A549 (cell line): ENCODE data around the gene UPF2. TPM values are rescaled to one million over a fixed set of nuclear protein-coding genes. Genes with fewer than 3 reads are reported as not detected.
A peak's percentile ranks its signal among the peaks of the same experiment; 100 is the strongest.

Experiments used
- ATAC-seq, 2 experiments: fragments of 200-7000 bp in 1 of 2; fragments of >200 bp in 1 of 2; cut with Nextera tagmentation in 1 of 2; cut with Tn5 transposase in 1 of 2; 3 replicates each; pipeline versions ENCODE4 v1.8.0 to v1.9.1; 2018 to 2020; ENCODE audit warnings: mild to moderate bottlenecking in 1 of 2, moderate library complexity in 1 of 2
- CTCF ChIA-PET: fragments of 300-600 bp; sonication (Branson Sonifier 250); formaldehyde crosslinking; extraction: SDS; loops from one replicate; lab custom pipeline; 2021; ENCODE audit warnings: antibody characterized with exemption, inconsistent platforms; lab: Yijun Ruan, JAX
- POLR2A ChIA-PET: fragments of 350-600 bp; formaldehyde crosslinking; extraction: SDS; loops from one replicate; lab custom pipeline; 2021; ENCODE audit warnings: antibody characterized with exemption, inconsistent platforms; lab: Yijun Ruan, JAX
- DNase-seq, 2 experiments: peaks; one replicate each; pipeline versions ENCODE4 v3.0.0 to v3.0.0-alpha.2; 2011 to 2016; ENCODE audit warnings: low read depth in 1 of 2, low spot score in 1 of 2
- FAIRE-seq: peaks from 2 replicates; lab custom pipeline; 2011; peaks lifted over from hg19 to GRCh38; lab: Jason Lieb, UNC
- H3K27ac ChIP-seq, 2 experiments: fragments of >200 bp; sonication (Bioruptor Twin); formaldehyde crosslinking; 3 replicates each; pipeline ENCODE4 v1.5.1; 2016 to 2017
- H3K4me1 ChIP-seq: fragments of >200 bp; sonication (Bioruptor Twin); formaldehyde crosslinking; 3 replicates; pipeline ENCODE4 v1.6.1; 2016
- H3K4me2 ChIP-seq: fragments of >200 bp; sonication (Bioruptor Twin); formaldehyde crosslinking; 3 replicates; pipeline ENCODE4 v1.6.1; 2016
- H3K4me3 ChIP-seq: fragments of >200 bp; sonication (Bioruptor Twin); formaldehyde crosslinking; 3 replicates; pipeline ENCODE4 v1.5.1; 2016
- H3K9me3 ChIP-seq: fragments of >200 bp; sonication (Bioruptor Twin); formaldehyde crosslinking; 3 replicates; pipeline ENCODE4 v1.6.1; 2016
- BHLHE40 ChIP-seq: IDR thresholded peaks from 2 replicates; pipeline ENCODE4 v1.6.1; 2012; ENCODE audit warnings: low read depth, low read length, inconsistent platforms
- CEBPB ChIP-seq, 2 experiments: fragments of >200 bp in 1 of 2; sonication (Bioruptor Twin) in 1 of 2; formaldehyde crosslinking in 1 of 2; IDR thresholded peaks; 2 replicates each; pipeline ENCODE4 v1.6.1; 2012 to 2016
- EHF ChIP-seq: fragments of 250-450 bp; sonication (Bioruptor Pico); IDR thresholded peaks from 2 replicates; pipeline ENCODE4 v1.5.0; 2020; ENCODE audit warnings: mild to moderate bottlenecking
- FOSB ChIP-seq: fragments of 250-450 bp; sonication (Bioruptor Pico); IDR thresholded peaks from 2 replicates; pipeline ENCODE4 v1.5.0; 2020; ENCODE audit warnings: mild to moderate bottlenecking, moderate library complexity
- HEYL ChIP-seq: fragments of 250-450 bp; sonication (Bioruptor Pico); IDR thresholded peaks from 2 replicates; pipeline ENCODE4 v1.8.0; 2021; ENCODE audit warnings: mild to moderate bottlenecking, moderate library complexity
- HOXA7 ChIP-seq: fragments of 250-450 bp; sonication (Bioruptor Pico); IDR thresholded peaks from 2 replicates; pipeline ENCODE4 v1.5.0; 2020; ENCODE audit warnings: mild to moderate bottlenecking, moderate library complexity
- HOXB13 ChIP-seq: fragments of 250-450 bp; sonication (Bioruptor Pico); IDR thresholded peaks from 2 replicates; pipeline ENCODE4 v1.5.0; 2020; ENCODE audit warnings: low read depth, mild to moderate bottlenecking, moderate library complexity
- KDM5A ChIP-seq: fragments of 200-600 bp; sonication (generic); IDR thresholded peaks from 2 replicates; pipeline ENCODE4 v1.6.1; 2016; ENCODE audit warnings: antibody characterized with exemption, mild to moderate bottlenecking
- MAZ ChIP-seq: fragments of 150-350 bp; IDR thresholded peaks from 2 replicates; pipeline ENCODE4 v1.6.1; 2014; ENCODE audit warnings: antibody characterized with exemption, low read depth, low read length, borderline replicate concordance
- NFE2L2 ChIP-seq: fragments of 150-350 bp; conservative IDR thresholded peaks from 2 replicates; pipeline ENCODE4 v1.6.1; 2014; ENCODE audit warnings: low read length
- POLR2A ChIP-seq: IDR thresholded peaks from 2 replicates; pipeline ENCODE4 v1.6.1; 2012; ENCODE audit warnings: mild to moderate bottlenecking, low read length
- POLR2AphosphoS2 ChIP-seq: conservative IDR thresholded peaks from 2 replicates; pipeline ENCODE4 v1.6.1; 2012; ENCODE audit warnings: low read length, improper control_type of control experiment, inconsistent platforms
- RARB ChIP-seq: fragments of 250-450 bp; sonication (Bioruptor Pico); IDR thresholded peaks from 2 replicates; pipeline ENCODE4 v1.8.0; 2021; ENCODE audit warnings: mild to moderate bottlenecking, moderate library complexity
- RCOR1 ChIP-seq: fragments of 150-350 bp; IDR thresholded peaks from 2 replicates; pipeline ENCODE4 v1.6.1; 2014; ENCODE audit warnings: antibody characterized with exemption, low read length, low read depth
- RFX5 ChIP-seq: fragments of 450-650 bp; IDR thresholded peaks from 2 replicates; pipeline ENCODE4 v1.7.1; 2014; ENCODE audit warnings: antibody characterized with exemption, mild to moderate bottlenecking, moderate library complexity
- RNF2 ChIP-seq: fragments of 200-600 bp; sonication (generic); IDR thresholded peaks from 2 replicates; pipeline ENCODE4 v1.6.1; 2016; ENCODE audit warnings: low read depth, mild to moderate bottlenecking, antibody characterized with exemption, moderate library complexity, borderline replicate concordance
- SMC3 ChIP-seq: fragments of >200 bp; sonication (Bioruptor Twin); formaldehyde crosslinking; IDR thresholded peaks from 3 replicates; pipeline ENCODE4 v1.6.1; 2018; ENCODE audit warnings: inconsistent platforms
- TP53 ChIP-seq: fragments of 250-450 bp; sonication (Bioruptor Pico); IDR thresholded peaks from 2 replicates; pipeline ENCODE4 v1.5.0; 2021; ENCODE audit warnings: mild to moderate bottlenecking, moderate library complexity
- ZFP36 ChIP-seq: fragments of 450-650 bp; IDR thresholded peaks from 2 replicates; pipeline ENCODE4 v1.6.1; 2014; ENCODE audit warnings: borderline replicate concordance; ENCODE audit not compliant: partially characterized antibody
- ZSCAN20 ChIP-seq: fragments of 250-450 bp; sonication (Bioruptor Pico); IDR thresholded peaks from 2 replicates; pipeline ENCODE4 v1.8.0; 2022; ENCODE audit warnings: mild to moderate bottlenecking, moderate library complexity
- WGBS: methylation state at CpG from one replicate; pipeline ENCODE4 v1.1.6; 2017; ENCODE audit errors: missing lambda C conversion rate; 5-methylcytosine and 5-hydroxymethylcytosine counted together
- polyA plus RNA-seq, 4 experiments: library from polyadenylated mRNA; depleted of rRNA in 3 of 4; stranded (reverse); fragments of >200 nt; fragmentation: RNase III in 1 of 4; extraction: RNeasy Plus Mini Kit Qiagen cat#74134 plus additional on column Dnase treatment in 1 of 4; gene quantifications; 2 replicates in 3 of 4; 3 replicates in 1 of 4; pipeline ENCODE4 v1.2.3, GENCODE V29; 2011 to 2017
- TF ChIP-seq, protein P1 (sequence below): IDR thresholded peaks from 2 replicates; pipeline ENCODE4 v1.6.1; 2012; ENCODE audit warnings: low read depth, borderline replicate concordance
- TF ChIP-seq, protein P2 (sequence below): fragments of 250-450 bp; sonication (Bioruptor Pico); IDR thresholded peaks from 2 replicates; pipeline ENCODE4 v1.5.0; 2020; ENCODE audit warnings: low read depth, mild to moderate bottlenecking, moderate library complexity
- TF ChIP-seq, protein P3 (sequence below): fragments of >200 bp; sonication (Bioruptor Twin); formaldehyde crosslinking; IDR thresholded peaks from 2 replicates; pipeline ENCODE4 v1.6.1; 2016
- TF ChIP-seq, protein P4 (sequence below): fragments of 450-650 bp; IDR thresholded peaks from 2 replicates; pipeline ENCODE4 v1.6.1; 2014; ENCODE audit warnings: antibody characterized with exemption
- TF ChIP-seq, protein P5 (sequence below): fragments of 200-600 bp; sonication (generic); IDR thresholded peaks from 2 replicates; pipeline ENCODE4 v1.6.1; 2016; ENCODE audit warnings: antibody characterized with exemption, mild to moderate bottlenecking, moderate library complexity
- TF ChIP-seq, protein P6 (sequence below): fragments of >200 bp; sonication (Bioruptor Twin); formaldehyde crosslinking; IDR thresholded peaks from 3 replicates; pipeline ENCODE4 v1.5.1; 2016
- TF ChIP-seq, protein P7 (sequence below): fragments of 250-450 bp; sonication (Bioruptor Pico); IDR thresholded peaks from 2 replicates; pipeline ENCODE4 v1.5.0; 2021; ENCODE audit warnings: mild to moderate bottlenecking, moderate library complexity, borderline replicate concordance
- TF ChIP-seq, protein P8 (sequence below): IDR thresholded peaks from 2 replicates; pipeline ENCODE4 v1.6.1; 2012

Gene UPF2
- polyA plus RNA-seq, 2 of the 4 experiments (the other 2 are of a cell fraction), result 16.5 to 21.6 TPM

DNA sequence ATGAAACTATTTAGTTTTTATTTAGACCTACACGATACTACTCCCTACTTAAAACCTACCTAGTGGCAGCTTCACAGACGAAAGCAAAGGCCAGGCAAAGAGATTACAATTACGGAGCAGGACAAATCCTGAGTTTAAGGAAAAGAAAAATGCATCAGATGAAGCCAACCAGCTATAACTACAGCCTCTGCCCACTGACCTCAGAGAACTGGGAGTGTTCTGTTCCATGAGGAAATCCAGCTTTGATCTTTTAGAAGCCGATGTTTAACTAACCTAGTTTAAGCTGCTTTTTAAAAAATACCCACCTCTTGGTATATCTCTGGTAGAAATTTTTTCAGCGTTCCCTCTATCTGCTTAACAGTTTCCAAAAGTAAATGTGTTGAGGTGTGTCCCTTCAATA, 3.0 kb upstream of the UPF2 start (continued):
- TF ChIP-seq ZSCAN20 (CRISPR knock-in tag) (no peak), RNF2 (no peak), BHLHE40 (no peak), NFE2L2 (no peak)
- TF ChIP-seq, protein P1, sequence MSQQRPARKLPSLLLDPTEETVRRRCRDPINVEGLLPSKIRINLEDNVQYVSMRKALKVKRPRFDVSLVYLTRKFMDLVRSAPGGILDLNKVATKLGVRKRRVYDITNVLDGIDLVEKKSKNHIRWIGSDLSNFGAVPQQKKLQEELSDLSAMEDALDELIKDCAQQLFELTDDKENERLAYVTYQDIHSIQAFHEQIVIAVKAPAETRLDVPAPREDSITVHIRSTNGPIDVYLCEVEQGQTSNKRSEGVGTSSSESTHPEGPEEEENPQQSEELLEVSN, result no peak
- TF ChIP-seq, protein P2, sequence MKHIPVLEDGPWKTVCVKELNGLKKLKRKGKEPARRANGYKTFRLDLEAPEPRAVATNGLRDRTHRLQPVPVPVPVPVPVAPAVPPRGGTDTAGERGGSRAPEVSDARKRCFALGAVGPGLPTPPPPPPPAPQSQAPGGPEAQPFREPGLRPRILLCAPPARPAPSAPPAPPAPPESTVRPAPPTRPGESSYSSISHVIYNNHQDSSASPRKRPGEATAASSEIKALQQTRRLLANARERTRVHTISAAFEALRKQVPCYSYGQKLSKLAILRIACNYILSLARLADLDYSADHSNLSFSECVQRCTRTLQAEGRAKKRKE (CRISPR knock-in tag), result no peak

DNA sequence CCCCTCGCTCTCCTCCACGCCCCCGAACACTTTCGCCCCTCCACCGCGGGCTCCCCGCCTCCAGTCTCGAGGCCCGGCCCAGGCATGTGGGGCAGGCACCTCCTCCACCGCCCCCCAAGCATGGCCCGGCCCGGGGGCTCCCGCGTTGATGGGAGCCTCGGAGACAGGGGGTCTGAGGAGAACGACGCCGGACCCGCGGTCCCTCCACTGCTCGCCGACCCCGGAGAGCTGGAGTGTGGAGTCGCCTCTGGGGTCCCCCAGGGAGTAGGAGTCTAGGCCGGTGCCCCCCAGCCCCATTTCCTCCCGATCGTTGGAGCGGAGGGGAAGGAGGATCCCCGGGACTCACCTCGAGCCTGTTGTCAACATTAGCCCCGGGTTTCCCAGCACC, 206 bp downstream of the UPF2 start:
- ChIA-PET POLR2A (interaction anchor here (0.6 to 2.0 kb wide), 7 partner anchors 9 to 196 kb away, joined by 3 to 11 read pairs (median 6); partner anchors contain the start of gene DHTKD1), CTCF (interaction anchor here (1.0 to 1.3 kb wide), 4 partner anchors 13 to 88 kb away, joined by 3 to 4 read pairs (median 3); no protein-coding TSS in a partner anchor)
- FAIRE-seq (no peak), DNase-seq (peak in 1 of 2 experiments; percentile 26), ATAC-seq (peak; percentile 59)
- Histone ChIP-seq H3K4me3 (peak overlapping the region; percentile 90), H3K9me3 (no peaks in the 10 kb centered on the region), H3K4me1 (peaks cover 17% of the 10 kb centered on the region), H3K4me2 (peak overlapping the region; percentile 89), H3K27ac (peak overlapping the region; percentile 99)
- 0% methylated on average over 4 of the region's 31 CpGs for WGBS
- TF ChIP-seq TP53, result 0 out of 2 replicates have a peak, but pooled peaks have one; percentile 38
- no peak for TF ChIP-seq RARB
- no peak for TF ChIP-seq HOXA7
- TF ChIP-seq, protein P3, sequence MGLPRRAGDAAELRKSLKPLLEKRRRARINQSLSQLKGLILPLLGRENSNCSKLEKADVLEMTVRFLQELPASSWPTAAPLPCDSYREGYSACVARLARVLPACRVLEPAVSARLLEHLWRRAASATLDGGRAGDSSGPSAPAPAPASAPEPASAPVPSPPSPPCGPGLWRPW, result no peak
- no peak for TF ChIP-seq MAZ
- TF ChIP-seq, protein P4, sequence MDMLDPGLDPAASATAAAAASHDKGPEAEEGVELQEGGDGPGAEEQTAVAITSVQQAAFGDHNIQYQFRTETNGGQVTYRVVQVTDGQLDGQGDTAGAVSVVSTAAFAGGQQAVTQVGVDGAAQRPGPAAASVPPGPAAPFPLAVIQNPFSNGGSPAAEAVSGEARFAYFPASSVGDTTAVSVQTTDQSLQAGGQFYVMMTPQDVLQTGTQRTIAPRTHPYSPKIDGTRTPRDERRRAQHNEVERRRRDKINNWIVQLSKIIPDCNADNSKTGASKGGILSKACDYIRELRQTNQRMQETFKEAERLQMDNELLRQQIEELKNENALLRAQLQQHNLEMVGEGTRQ, result no peak
- TF ChIP-seq HEYL (CRISPR knock-in tag), result no peak
- no peak for TF ChIP-seq ZFP36
- TF ChIP-seq, protein P2 (CRISPR knock-in tag), result no peak
- no peak for TF ChIP-seq HOXB13 (CRISPR knock-in tag)
- TF ChIP-seq POLR2A, result peak; percentile 37; the same call in 1 of the 2 replicates
- TF ChIP-seq RFX5, result no peak
- TF ChIP-seq, protein P5, sequence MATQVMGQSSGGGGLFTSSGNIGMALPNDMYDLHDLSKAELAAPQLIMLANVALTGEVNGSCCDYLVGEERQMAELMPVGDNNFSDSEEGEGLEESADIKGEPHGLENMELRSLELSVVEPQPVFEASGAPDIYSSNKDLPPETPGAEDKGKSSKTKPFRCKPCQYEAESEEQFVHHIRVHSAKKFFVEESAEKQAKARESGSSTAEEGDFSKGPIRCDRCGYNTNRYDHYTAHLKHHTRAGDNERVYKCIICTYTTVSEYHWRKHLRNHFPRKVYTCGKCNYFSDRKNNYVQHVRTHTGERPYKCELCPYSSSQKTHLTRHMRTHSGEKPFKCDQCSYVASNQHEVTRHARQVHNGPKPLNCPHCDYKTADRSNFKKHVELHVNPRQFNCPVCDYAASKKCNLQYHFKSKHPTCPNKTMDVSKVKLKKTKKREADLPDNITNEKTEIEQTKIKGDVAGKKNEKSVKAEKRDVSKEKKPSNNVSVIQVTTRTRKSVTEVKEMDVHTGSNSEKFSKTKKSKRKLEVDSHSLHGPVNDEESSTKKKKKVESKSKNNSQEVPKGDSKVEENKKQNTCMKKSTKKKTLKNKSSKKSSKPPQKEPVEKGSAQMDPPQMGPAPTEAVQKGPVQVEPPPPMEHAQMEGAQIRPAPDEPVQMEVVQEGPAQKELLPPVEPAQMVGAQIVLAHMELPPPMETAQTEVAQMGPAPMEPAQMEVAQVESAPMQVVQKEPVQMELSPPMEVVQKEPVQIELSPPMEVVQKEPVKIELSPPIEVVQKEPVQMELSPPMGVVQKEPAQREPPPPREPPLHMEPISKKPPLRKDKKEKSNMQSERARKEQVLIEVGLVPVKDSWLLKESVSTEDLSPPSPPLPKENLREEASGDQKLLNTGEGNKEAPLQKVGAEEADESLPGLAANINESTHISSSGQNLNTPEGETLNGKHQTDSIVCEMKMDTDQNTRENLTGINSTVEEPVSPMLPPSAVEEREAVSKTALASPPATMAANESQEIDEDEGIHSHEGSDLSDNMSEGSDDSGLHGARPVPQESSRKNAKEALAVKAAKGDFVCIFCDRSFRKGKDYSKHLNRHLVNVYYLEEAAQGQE, result no peak
- TF ChIP-seq, protein P6, sequence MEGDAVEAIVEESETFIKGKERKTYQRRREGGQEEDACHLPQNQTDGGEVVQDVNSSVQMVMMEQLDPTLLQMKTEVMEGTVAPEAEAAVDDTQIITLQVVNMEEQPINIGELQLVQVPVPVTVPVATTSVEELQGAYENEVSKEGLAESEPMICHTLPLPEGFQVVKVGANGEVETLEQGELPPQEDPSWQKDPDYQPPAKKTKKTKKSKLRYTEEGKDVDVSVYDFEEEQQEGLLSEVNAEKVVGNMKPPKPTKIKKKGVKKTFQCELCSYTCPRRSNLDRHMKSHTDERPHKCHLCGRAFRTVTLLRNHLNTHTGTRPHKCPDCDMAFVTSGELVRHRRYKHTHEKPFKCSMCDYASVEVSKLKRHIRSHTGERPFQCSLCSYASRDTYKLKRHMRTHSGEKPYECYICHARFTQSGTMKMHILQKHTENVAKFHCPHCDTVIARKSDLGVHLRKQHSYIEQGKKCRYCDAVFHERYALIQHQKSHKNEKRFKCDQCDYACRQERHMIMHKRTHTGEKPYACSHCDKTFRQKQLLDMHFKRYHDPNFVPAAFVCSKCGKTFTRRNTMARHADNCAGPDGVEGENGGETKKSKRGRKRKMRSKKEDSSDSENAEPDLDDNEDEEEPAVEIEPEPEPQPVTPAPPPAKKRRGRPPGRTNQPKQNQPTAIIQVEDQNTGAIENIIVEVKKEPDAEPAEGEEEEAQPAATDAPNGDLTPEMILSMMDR, result no peak
- TF ChIP-seq FOSB, result no peak
- TF ChIP-seq BHLHE40, result no peak
- TF ChIP-seq SMC3, result no peak
- TF ChIP-seq POLR2AphosphoS2, result no peak
- TF ChIP-seq, protein P7, sequence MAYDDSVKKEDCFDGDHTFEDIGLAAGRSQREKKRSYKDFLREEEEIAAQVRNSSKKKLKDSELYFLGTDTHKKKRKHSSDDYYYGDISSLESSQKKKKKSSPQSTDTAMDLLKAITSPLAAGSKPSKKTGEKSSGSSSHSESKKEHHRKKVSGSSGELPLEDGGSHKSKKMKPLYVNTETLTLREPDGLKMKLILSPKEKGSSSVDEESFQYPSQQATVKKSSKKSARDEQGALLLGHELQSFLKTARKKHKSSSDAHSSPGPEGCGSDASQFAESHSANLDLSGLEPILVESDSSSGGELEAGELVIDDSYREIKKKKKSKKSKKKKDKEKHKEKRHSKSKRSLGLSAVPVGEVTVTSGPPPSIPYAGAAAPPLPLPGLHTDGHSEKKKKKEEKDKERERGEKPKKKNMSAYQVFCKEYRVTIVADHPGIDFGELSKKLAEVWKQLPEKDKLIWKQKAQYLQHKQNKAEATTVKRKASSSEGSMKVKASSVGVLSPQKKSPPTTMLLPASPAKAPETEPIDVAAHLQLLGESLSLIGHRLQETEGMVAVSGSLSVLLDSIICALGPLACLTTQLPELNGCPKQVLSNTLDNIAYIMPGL (CRISPR knock-in tag), result no peak
- TF ChIP-seq CEBPB (IDR thresholded peaks at IDR 0.05), result no peak
- no peak for TF ChIP-seq KDM5A
- TF ChIP-seq, protein P8, sequence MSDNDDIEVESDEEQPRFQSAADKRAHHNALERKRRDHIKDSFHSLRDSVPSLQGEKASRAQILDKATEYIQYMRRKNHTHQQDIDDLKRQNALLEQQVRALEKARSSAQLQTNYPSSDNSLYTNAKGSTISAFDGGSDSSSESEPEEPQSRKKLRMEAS, result no peak
- no peak for TF ChIP-seq RCOR1
- no peak for TF ChIP-seq EHF (CRISPR knock-in tag)
